K562 (cell line): ENCODE results near the gene ZNF124. TPM values are rescaled to one million over a fixed set of nuclear protein-coding genes. Genes with fewer than 3 reads are reported as not detected.

Experiments
- ETV5 ChIP-seq: sonication (generic); formaldehyde crosslinking; IDR thresholded peaks from 2 replicates; pipeline ENCODE4 v1.4.0; 2020; ENCODE audit warnings: low read depth, mild to moderate bottlenecking, missing genetic modification reagents
- FOXJ2 ChIP-seq: fragments of 200-800 bp; sonication (Bioruptor generic); IDR thresholded peaks from 2 replicates; pipeline ENCODE4 v1.6.1; 2016; ENCODE audit warnings: missing genetic modification characterization, missing compliant biosample characterization
- GABPB2 ChIP-seq: fragments of 250-450 bp; sonication (Bioruptor Pico); conservative IDR thresholded peaks from 2 replicates; pipeline ENCODE4 v1.5.1; 2021; ENCODE audit warnings: mild to moderate bottlenecking
- HDAC1 ChIP-seq, 2 experiments: fragments of 450-650 bp; IDR thresholded peaks; 2 replicates each; pipeline ENCODE4 v1.6.1; 2016 to 2017; ENCODE audit warnings: inconsistent platforms in 1 of 2, mild to moderate bottlenecking in 1 of 2, moderate library complexity in 1 of 2
- LCOR ChIP-seq: sonication (generic); formaldehyde crosslinking; IDR thresholded peaks from 2 replicates; pipeline ENCODE4 v1.8.0; 2022; ENCODE audit warnings: mild to moderate bottlenecking, missing genetic modification reagents
- MEF2A ChIP-seq: IDR thresholded peaks from 2 replicates; pipeline ENCODE4 v1.6.1; 2011; ENCODE audit warnings: low read depth, mild to moderate bottlenecking, low read length, moderate library complexity; ENCODE audit not compliant: control insufficient read depth
- MXI1 ChIP-seq: IDR thresholded peaks from 2 replicates; pipeline ENCODE4 v1.6.1; 2011; ENCODE audit warnings: low read depth, mild to moderate bottlenecking, improper control_type of control experiment, low read length
- NFIC ChIP-seq: fragments of 450-650 bp; IDR thresholded peaks from 2 replicates; pipeline ENCODE4 v1.6.1; 2017; ENCODE audit warnings: mild to moderate bottlenecking, inconsistent platforms
- NFXL1 ChIP-seq: fragments of 450-650 bp; formaldehyde crosslinking; IDR thresholded peaks from 2 replicates; pipeline ENCODE4 v1.4.0; 2021; ENCODE audit warnings: mild to moderate bottlenecking
- POLR2A ChIP-seq: fragments of 450-650 bp; conservative IDR thresholded peaks from 2 replicates; pipeline ENCODE4 v1.6.1; 2016
- SMC3 ChIP-seq: conservative IDR thresholded peaks from 2 replicates; pipeline ENCODE4 v1.6.1; 2011; ENCODE audit warnings: low read depth, low read length, improper control_type of control experiment; ENCODE audit not compliant: insufficient read depth
- ZBTB8A ChIP-seq: fragments of 450-650 bp; IDR thresholded peaks from 2 replicates; pipeline ENCODE4 v1.6.1; 2018; ENCODE audit warnings: mild to moderate bottlenecking, moderate library complexity; ENCODE audit not compliant: partially characterized antibody
- ZNF12 ChIP-seq: sonication (generic); formaldehyde crosslinking; IDR thresholded peaks from 2 replicates; pipeline ENCODE4 v1.4.0; 2020; ENCODE audit warnings: mild to moderate bottlenecking, missing genetic modification reagents
- ZNF133 ChIP-seq: fragments of 250-450 bp; sonication (Bioruptor Pico); IDR thresholded peaks from 2 replicates; pipeline ENCODE4 v1.4.0; 2020; ENCODE audit warnings: mild to moderate bottlenecking
- ZNF23 ChIP-seq: fragments of 250-450 bp; sonication (Bioruptor Pico); IDR thresholded peaks from 2 replicates; pipeline ENCODE4 v1.4.0; 2020; ENCODE audit warnings: mild to moderate bottlenecking
- ZNF3 ChIP-seq: fragments of 250-450 bp; sonication (Bioruptor Pico); IDR thresholded peaks from 2 replicates; pipeline ENCODE4 v1.5.0; 2021; ENCODE audit warnings: mild to moderate bottlenecking, moderate library complexity
- ZNF395 ChIP-seq: fragments of 200-800 bp; sonication (Bioruptor generic); IDR thresholded peaks from 2 replicates; pipeline ENCODE4 v1.6.1; 2017; ENCODE audit warnings: missing genetic modification characterization, missing compliant biosample characterization
- ZNF57 ChIP-seq: fragments of 450-650 bp; formaldehyde crosslinking; IDR thresholded peaks from 2 replicates; pipeline ENCODE4 v1.4.0; 2020; ENCODE audit warnings: mild to moderate bottlenecking, moderate library complexity
- ZNF639 ChIP-seq, 2 experiments: fragments of 200-800 bp in 1 of 2; sonication (Bioruptor generic) in 1 of 2; sonication (generic) in 1 of 2; formaldehyde crosslinking in 1 of 2; IDR thresholded peaks in 1 of 2; conservative IDR thresholded peaks in 1 of 2; 2 replicates each; pipeline versions ENCODE4 v1.5.0 to v1.6.1; 2016 to 2020; ENCODE audit warnings: missing compliant biosample characterization in 1 of 2, missing genetic modification characterization in 1 of 2, missing genetic modification reagents in 1 of 2
- ZNF644 ChIP-seq: fragments of 200-800 bp; sonication (Bioruptor generic); IDR thresholded peaks from 2 replicates; pipeline ENCODE4 v1.6.1; 2016; ENCODE audit warnings: low read depth, missing genetic modification characterization, missing compliant biosample characterization
- ZNF717 ChIP-seq: fragments of 250-450 bp; sonication (Bioruptor Pico); IDR thresholded peaks from 2 replicates; pipeline ENCODE4 v1.5.0; 2021
- polyA plus RNA-seq, 8 experiments: library from polyadenylated mRNA; depleted of rRNA in 4 of 8; stranded (reverse) in 5 of 8; unstranded in 3 of 8; fragments of >200 nt; fragmentation: Nextera tagmentation in 2 of 8; fragmentation: Illumina TruSeq in 1 of 8; extraction: Ambion mirVana in 2 of 8; extraction: Trizol in 1 of 8; gene quantifications; 2 replicates each; pipeline versions ENCODE4 v1.2.1 to v1.2.3, GENCODE V29; 2011 to 2014; ENCODE audit warnings: inconsistent platforms in 1 of 8, missing spikeins in 1 of 8
- total RNA-seq, 7 experiments: library from RNA; depleted of rRNA in 6 of 7; stranded (reverse); fragments of >200 nt in 6 of 7; fragmentation: Illumina TruSeq in 2 of 7; extraction: Trizol in 2 of 7; gene quantifications; 2 replicates each; pipeline versions ENCODE4 v1.2.1 to v1.2.3, GENCODE V29; 2011 to 2021; ENCODE audit warnings: low replicate concordance in 1 of 7
- TF ChIP-seq, protein P1 (sequence below): fragments of 450-650 bp; formaldehyde crosslinking; conservative IDR thresholded peaks from 2 replicates; pipeline ENCODE4 v1.4.0; 2022; ENCODE audit warnings: mild to moderate bottlenecking, missing genetic modification characterization
- TF ChIP-seq, protein P2 (sequence below): fragments of 450-650 bp; conservative IDR thresholded peaks from 2 replicates; pipeline ENCODE4 v1.6.1; 2016; ENCODE audit warnings: missing genetic modification characterization, low read depth, mild to moderate bottlenecking, control low read depth, missing compliant biosample characterization

Gene ZNF124
- total and polyA plus RNA-seq, 9 of the 15 experiments (the other 6 are each of a cell fraction or from before 2014, with no cell fraction given): 7.6 to 71.5 (median 20.2) TPM

DNA sequence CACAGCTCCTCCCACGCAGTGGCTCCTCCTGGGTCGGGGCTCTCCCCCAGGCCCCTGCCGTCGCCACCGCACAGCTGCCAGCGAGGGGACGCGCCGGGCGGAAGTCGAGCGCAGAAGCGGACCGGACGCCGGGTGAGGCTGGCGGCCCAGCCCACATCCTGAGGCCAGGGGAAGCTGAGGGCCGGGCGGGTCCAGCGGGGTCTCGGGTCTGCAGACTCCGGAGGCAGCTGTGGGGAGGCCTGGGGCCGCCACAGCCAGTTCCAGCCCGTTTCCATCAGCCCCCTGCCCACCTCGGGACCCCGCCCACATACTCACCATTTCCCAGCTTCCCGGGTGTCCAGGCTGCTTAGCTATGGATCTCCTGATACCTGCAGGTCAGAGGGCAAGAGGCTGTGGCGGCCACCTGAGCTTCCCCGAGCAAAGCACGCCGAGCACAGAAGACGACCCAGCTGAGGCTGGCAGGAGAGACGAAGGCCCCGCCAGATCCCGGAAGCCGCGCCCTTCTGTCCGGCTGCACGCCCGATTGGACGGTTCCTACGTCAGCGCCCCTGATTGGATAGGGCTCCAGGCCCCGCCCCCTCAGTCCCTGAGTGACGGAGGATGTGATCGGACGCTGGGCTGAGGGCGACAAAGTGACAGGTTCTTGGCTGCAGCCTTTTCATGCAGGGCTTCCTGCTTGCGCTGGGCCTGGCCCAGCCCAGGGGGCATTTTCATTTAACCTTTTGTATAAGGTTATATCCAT, 38.7 kb upstream of the ZNF124 start (continued):
- no peak; the same call in 1 of the 2 replicates for TF ChIP-seq MXI1
- peak; percentile 96 for TF ChIP-seq POLR2A
- TF ChIP-seq NFXL1 (CRISPR knock-in tag): no peak
- no peak for TF ChIP-seq LCOR (CRISPR knock-in tag)
- TF ChIP-seq HDAC1 (IDR thresholded peaks at IDR 0.05): peak in 1 of 2 experiments; percentile 97; a peak in 2 of 4 replicates
- no peak for TF ChIP-seq ZNF3 (CRISPR knock-in tag)
- no peak; the same call in 1 of the 2 replicates for TF ChIP-seq ZNF395 (CRISPR knock-in tag)
- peak; percentile 59; the same call in 1 of the 2 replicates for TF ChIP-seq ETV5 (CRISPR knock-in tag)
- peak; percentile 38; the same call in 1 of the 2 replicates for TF ChIP-seq ZNF12 (CRISPR knock-in tag)
- TF ChIP-seq, protein P1, sequence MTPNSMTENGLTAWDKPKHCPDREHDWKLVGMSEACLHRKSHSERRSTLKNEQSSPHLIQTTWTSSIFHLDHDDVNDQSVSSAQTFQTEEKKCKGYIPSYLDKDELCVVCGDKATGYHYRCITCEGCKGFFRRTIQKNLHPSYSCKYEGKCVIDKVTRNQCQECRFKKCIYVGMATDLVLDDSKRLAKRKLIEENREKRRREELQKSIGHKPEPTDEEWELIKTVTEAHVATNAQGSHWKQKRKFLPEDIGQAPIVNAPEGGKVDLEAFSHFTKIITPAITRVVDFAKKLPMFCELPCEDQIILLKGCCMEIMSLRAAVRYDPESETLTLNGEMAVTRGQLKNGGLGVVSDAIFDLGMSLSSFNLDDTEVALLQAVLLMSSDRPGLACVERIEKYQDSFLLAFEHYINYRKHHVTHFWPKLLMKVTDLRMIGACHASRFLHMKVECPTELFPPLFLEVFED (CRISPR knock-in tag): peak; percentile 73; the same call in 1 of the 2 replicates
- no peak for TF ChIP-seq ZNF644 (tag)
- no peak for TF ChIP-seq GABPB2
- TF ChIP-seq NFIC: peak; percentile 46
- no peak for TF ChIP-seq ZBTB8A
- no peak for TF ChIP-seq ZNF133 (CRISPR knock-in tag)
- no peak for TF ChIP-seq SMC3
- TF ChIP-seq ZNF639 (CRISPR knock-in tag; conservative IDR thresholded peaks at IDR 0.05 in 1 of 2, IDR thresholded peaks at IDR 0.05 in 1 of 2): no peak
- TF ChIP-seq ZNF23: no peak
- no peak for TF ChIP-seq ZNF57 (CRISPR knock-in tag)
- TF ChIP-seq MEF2A: no peak
- no peak for TF ChIP-seq ZNF717 (CRISPR knock-in tag)
- TF ChIP-seq FOXJ2: 0 out of 2 replicates have a peak, but pooled peaks have one; percentile 12
- TF ChIP-seq, protein P2, sequence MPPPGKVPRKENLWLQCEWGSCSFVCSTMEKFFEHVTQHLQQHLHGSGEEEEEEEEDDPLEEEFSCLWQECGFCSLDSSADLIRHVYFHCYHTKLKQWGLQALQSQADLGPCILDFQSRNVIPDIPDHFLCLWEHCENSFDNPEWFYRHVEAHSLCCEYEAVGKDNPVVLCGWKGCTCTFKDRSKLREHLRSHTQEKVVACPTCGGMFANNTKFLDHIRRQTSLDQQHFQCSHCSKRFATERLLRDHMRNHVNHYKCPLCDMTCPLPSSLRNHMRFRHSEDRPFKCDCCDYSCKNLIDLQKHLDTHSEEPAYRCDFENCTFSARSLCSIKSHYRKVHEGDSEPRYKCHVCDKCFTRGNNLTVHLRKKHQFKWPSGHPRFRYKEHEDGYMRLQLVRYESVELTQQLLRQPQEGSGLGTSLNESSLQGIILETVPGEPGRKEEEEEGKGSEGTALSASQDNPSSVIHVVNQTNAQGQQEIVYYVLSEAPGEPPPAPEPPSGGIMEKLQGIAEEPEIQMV (tag): 0 out of 2 replicates have a peak, but pooled peaks have one; percentile 8
